PC-3 (cell line): ENCODE results near the gene SPG7.

ENCODE experiments used
- CTCF ChIP-seq: fragments of 300-600 bp; sonication (generic); conservative IDR thresholded peaks from 2 replicates; pipeline ENCODE4 v1.5.1; 2017; ENCODE audit warnings: antibody characterized with exemption, low read depth, mild to moderate bottlenecking, low read length
- EZH2 ChIP-seq: fragments of 300-600 bp; sonication (generic); IDR thresholded peaks from one replicate; pipeline ENCODE4 v1.6.1; 2017; ENCODE audit warnings: antibody characterized with exemption, mild to moderate bottlenecking, low read length; ENCODE audit not compliant: unreplicated experiment

- TF ChIP-seq CTCF (no peak), EZH2 (no peak)
Measured at GRCh38 chr16:89512453-89512852, 4.2 kb downstream of the SPG7 start.
